HCT116 (cell line): Measurements from ENCODE around the gene CALN1. TPM values are rescaled to one million over a fixed set of nuclear protein-coding genes. Genes with fewer than 3 reads are reported as not detected.

Experiments
- ATAC-seq: fragments of 200-7000 bp; cut with Tn5 transposase; 2 replicates; pipeline ENCODE4 v1.9.1; 2020; ENCODE audit warnings: mild to moderate bottlenecking, moderate library complexity
- BruUV-seq: library from RNA; stranded (reverse); fragments of 400-500 nt; replicated peaks from 2 replicates; lab custom pipeline; 2021; lab: Mats Ljungman, UMichigan
- CTCF ChIA-PET: fragments of 300-600 bp; sonication (Branson Sonifier 250); formaldehyde crosslinking; loops from one replicate; lab custom pipeline; 2021; ENCODE audit warnings: antibody characterized with exemption; lab: Charles Lee
- POLR2A ChIA-PET: fragments of 300-600, 350-600 bp; sonication (Branson Sonifier 250); formaldehyde crosslinking; loops from one replicate; lab custom pipeline; 2021; ENCODE audit warnings: antibody characterized with exemption; lab: Charles Lee
- RAD21 ChIA-PET, 2 experiments: fragments of 300-600 bp; sonication (Branson Sonifier 250); formaldehyde crosslinking; loops; one replicate each; lab custom pipeline; 2023; ENCODE audit warnings: low total read pairs in 2 of 2; ENCODE audit not compliant: uncharacterized antibody in 2 of 2, unreplicated experiment in 2 of 2, low non-redundant PET in 1 of 2; lab: Charles Lee
- DNase-seq: peaks from one replicate; pipeline ENCODE4 v3.0.0-alpha.2; 2010; ENCODE audit warnings: low read depth, low spot score
- H2AFZ ChIP-seq: fragments of 200-600 bp; shearing (Covaris generic), sonication (generic); 2 replicates; pipeline ENCODE4 v1.6.1; 2017; ENCODE audit warnings: low read depth, mixed run types, mixed read lengths, antibody characterized with exemption, low read length; ENCODE audit not compliant: poor library complexity, severe bottlenecking
- H3K27ac ChIP-seq: 2 replicates; pipeline ENCODE4 v1.5.1; 2012; ENCODE audit warnings: low read depth, low read length
- H3K27me3 ChIP-seq: fragments of 200-600 bp; sonication (generic); 2 replicates; pipeline ENCODE4 v1.6.1; 2016; ENCODE audit warnings: mixed run types, low read length, mixed read lengths; ENCODE audit not compliant: insufficient read depth
- H3K36me3 ChIP-seq, 2 experiments: fragments of 200-500 bp in 1 of 2; fragments of 200-600 bp in 1 of 2; sonication (Bioruptor generic) in 1 of 2; sonication (generic) in 1 of 2; 2 replicates each; pipeline versions ENCODE4 v1.5.1 to v1.6.1; 2014 to 2016; ENCODE audit warnings: low read length in 2 of 2, inconsistent platforms in 1 of 2, mixed read lengths in 1 of 2, mixed run types in 1 of 2; ENCODE audit not compliant: insufficient read depth in 2 of 2, control insufficient read depth in 1 of 2
- H3K4me1 ChIP-seq, 2 experiments: fragments of 200-600 bp in 1 of 2; sonication (generic) in 1 of 2; 2 replicates each; pipeline versions ENCODE4 v1.5.1 to v1.6.1; 2012 to 2017; ENCODE audit warnings: low read length in 2 of 2, inconsistent platforms in 1 of 2, mild to moderate bottlenecking in 1 of 2, mixed read lengths in 1 of 2, mixed run types in 1 of 2, moderate library complexity in 1 of 2; ENCODE audit not compliant: insufficient read depth in 2 of 2, control insufficient read depth in 1 of 2
- H3K4me2 ChIP-seq: fragments of 200-600 bp; sonication (generic); 2 replicates; pipeline ENCODE4 v1.6.1; 2017; ENCODE audit warnings: mixed run types, low read length, mixed read lengths
- H3K4me3 ChIP-seq, 2 experiments: fragments of 200-600 bp in 1 of 2; sonication (generic) in 1 of 2; replicated peaks in 1 of 2; 2 replicates each; pipeline ENCODE4 v1.5.1; 2011 to 2016; ENCODE audit warnings: low read length in 2 of 2, control low read depth in 1 of 2, low read depth in 1 of 2, mild to moderate bottlenecking in 1 of 2, mixed read lengths in 1 of 2, mixed run types in 1 of 2
- H3K79me2 ChIP-seq: fragments of 200-600 bp; sonication (generic); 2 replicates; pipeline ENCODE4 v1.6.1; 2017; ENCODE audit warnings: mild to moderate bottlenecking, mixed run types, low read length, moderate library complexity, mixed read lengths; ENCODE audit not compliant: insufficient read depth
- H3K9ac ChIP-seq: fragments of 200-600 bp; sonication (generic); 2 replicates; pipeline ENCODE4 v1.6.1; 2016; ENCODE audit warnings: low read length, mixed read lengths
- H3K9me2 ChIP-seq: fragments of 200-600 bp; sonication (generic), shearing (Covaris generic); 2 replicates; pipeline ENCODE4 v1.6.1; 2017; ENCODE audit warnings: mixed run types, mild to moderate bottlenecking, moderate library complexity; ENCODE audit not compliant: insufficient read depth
- H3K9me3 ChIP-seq, 2 experiments: fragments of 200-500 bp in 1 of 2; fragments of 200-600 bp in 1 of 2; sonication (Bioruptor generic) in 1 of 2; sonication (generic) in 1 of 2; 2 replicates each; pipeline ENCODE4 v1.6.1; 2014 to 2017; ENCODE audit warnings: low read length in 2 of 2, mixed read lengths in 2 of 2, inconsistent platforms in 1 of 2, low read depth in 1 of 2, mild to moderate bottlenecking in 1 of 2, mixed run types in 1 of 2, moderate library complexity in 1 of 2; ENCODE audit not compliant: control insufficient read depth in 1 of 2, insufficient read depth in 1 of 2
- H4K20me1 ChIP-seq: fragments of 200-600 bp; sonication (generic), shearing (Covaris generic); 2 replicates; pipeline ENCODE4 v1.6.1; 2017; ENCODE audit warnings: mixed run types, mild to moderate bottlenecking, moderate library complexity; ENCODE audit not compliant: insufficient read depth
- CBX3 ChIP-seq: IDR thresholded peaks from 2 replicates; pipeline ENCODE4 v1.6.1; 2012; ENCODE audit warnings: low read depth
- CTCF ChIP-seq, 3 experiments: fragments of 200-600 bp in 1 of 3; sonication (generic) in 1 of 3; IDR thresholded peaks in 2 of 3; conservative IDR thresholded peaks in 1 of 3; 2 replicates each; pipeline ENCODE4 v1.5.1; 2012 to 2017; ENCODE audit warnings: low read depth in 2 of 3, low read length in 2 of 3, antibody characterized with exemption in 1 of 3, borderline replicate concordance in 1 of 3, control low read depth in 1 of 3, mild to moderate bottlenecking in 1 of 3, mixed read lengths in 1 of 3, mixed run types in 1 of 3, moderate library complexity in 1 of 3; ENCODE audit not compliant: insufficient read depth in 1 of 3
- FOSL1 ChIP-seq: IDR thresholded peaks from 2 replicates; pipeline ENCODE4 v1.6.1; 2012; ENCODE audit warnings: low read depth
- MAX ChIP-seq: IDR thresholded peaks from 2 replicates; pipeline ENCODE4 v1.6.1; 2012
- POLR2AphosphoS5 ChIP-seq: IDR thresholded peaks from 2 replicates; pipeline ENCODE4 v1.6.1; 2011; ENCODE audit warnings: mild to moderate bottlenecking, low read depth, low read length, moderate library complexity
- RAD21 ChIP-seq: IDR thresholded peaks from 2 replicates; pipeline ENCODE4 v1.6.1; 2012; ENCODE audit warnings: low read depth, mild to moderate bottlenecking
- REST ChIP-seq: IDR thresholded peaks from 2 replicates; pipeline ENCODE4 v1.6.1; 2012; ENCODE audit warnings: low read depth
- SIN3A ChIP-seq: IDR thresholded peaks from 2 replicates; pipeline ENCODE4 v1.6.1; 2012; ENCODE audit warnings: low read depth
- SRF ChIP-seq: IDR thresholded peaks from 2 replicates; pipeline ENCODE4 v1.6.1; 2012; ENCODE audit warnings: low read depth
- TCF7L2 ChIP-seq: IDR thresholded peaks from 2 replicates; pipeline ENCODE4 v1.7.0; 2011; ENCODE audit warnings: borderline replicate concordance, inconsistent platforms; ENCODE audit not compliant: insufficient read depth, insufficient read length; ENCODE audit errors: extremely low read depth
- ZBTB33 ChIP-seq: IDR thresholded peaks from 2 replicates; pipeline ENCODE4 v1.6.1; 2011; ENCODE audit warnings: mild to moderate bottlenecking, low read length, moderate library complexity; ENCODE audit not compliant: insufficient replicate concordance; ENCODE audit errors: extremely low read depth
- ZFX ChIP-seq: fragments of 450-650 bp; IDR thresholded peaks from 2 replicates; pipeline ENCODE4 v1.6.1; 2017
- intact Hi-C: fragments of 100-400 bp; cut with micrococcal nuclease; formaldehyde crosslinking; loops from 2 replicates; pipeline ENCODE4 v1.10.0; 2022
- total RNA-seq: library from RNA; stranded (reverse); gene quantifications from one replicate; pipeline ENCODE4 v1.2.1, GENCODE V29; 2021; ENCODE audit not compliant: unreplicated experiment

CALN1 gene
- total RNA-seq, 1 experiment from 2014 or later = 0.17 TPM

- intact Hi-C loops = no loop called here
- Histone ChIP-seq H4K20me1 (no peaks in the 10 kb centered on the region), H3K9ac (no peak overlapping the region), H3K9me2 (no peaks in the 10 kb centered on the region), H3K27me3 (no peaks in the 10 kb centered on the region), H3K79me2 (no peaks in the 10 kb centered on the region), H3K36me3 (no peaks in the 10 kb centered on the region), H2AFZ (no peak overlapping the region), H3K4me3 (no peak overlapping the region), H3K4me1 (no peaks in the 10 kb centered on the region), H3K4me2 (no peak overlapping the region), H3K9me3 (no peaks in the 10 kb centered on the region), H3K27ac (no peak overlapping the region)
- ChIA-PET RAD21 (no interaction called here), POLR2A (no interaction called here), CTCF (no interaction called here)
- no TSS peak for BruUV-seq
- ATAC-seq = no peak
- TF ChIP-seq FOSL1 (no peak), POLR2AphosphoS5 (no peak), MAX (no peak), REST (no peak), CTCF (IDR thresholded peaks at IDR 0.05 in 2 of 3, conservative IDR thresholded peaks at IDR 0.05 in 1 of 3; ENCODE audit: borderline replicate concordance in 1 of 3, insufficient read depth in 1 of 3, low read depth in 2 of 3, low read length in 2 of 3) (no peak), SRF (no peak), RAD21 (no peak), CBX3 (no peak), ZBTB33 (no peak), TCF7L2 (no peak), SIN3A (no peak), ZFX (no peak)
- DNase-seq = no peak
Observed at GRCh38 chr7:72063330-72063729, 348.8 kb downstream of the CALN1 start.
